Measurements from ENCODE around the gene CEP350. TPM values are rescaled to one million over a fixed set of nuclear protein-coding genes. Genes with fewer than 3 reads are reported as not detected.

CEP350 gene
- total RNA-seq, 1 experiment from 2014 or later, result 17.1 TPM

DNA sequence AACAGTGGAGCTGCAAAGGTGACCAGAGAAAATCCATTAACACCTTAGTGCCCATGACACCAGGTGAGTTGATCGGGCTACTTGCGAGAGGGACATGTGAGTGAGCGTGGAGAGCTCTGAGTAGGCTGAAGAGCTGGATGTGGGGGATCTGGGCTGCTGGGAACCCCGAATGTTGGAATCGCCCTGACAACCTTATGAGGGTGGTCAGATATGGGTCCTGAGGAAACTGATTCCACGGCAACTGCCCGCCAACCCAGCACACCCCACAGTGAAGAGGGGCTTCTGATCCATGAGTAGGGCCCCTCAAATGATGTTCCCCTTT lies 199.4 kb downstream of the CEP350 start:
- Histone ChIP-seq H3K27me3 (ENCODE audit: low read length) (no peaks in the 10 kb centered on the region), H2AFZ (ENCODE audit: low read length) (peak overlapping the region; percentile 72), H3K9me2 (replicated peaks; ENCODE audit: low read length) (no peaks in the 10 kb centered on the region), H3K27ac (ENCODE audit: low read length) (peak overlapping the region; percentile 58), H3K4me3 (ENCODE audit: low read length) (peak overlapping the region; percentile 70), H3K4me2 (ENCODE audit: low read length) (peak overlapping the region; percentile 85), H3K36me3 (ENCODE audit: low read depth, low read length) (peaks cover 8% of the 10 kb centered on the region; the same call in 1 of the 2 replicates), H3K9ac (ENCODE audit: low read length) (peak overlapping the region; percentile 82), H3F3A (ENCODE audit: low read length, unreplicated experiment) (no peaks in the 10 kb centered on the region), H3K9me3 (ENCODE audit: low read length) (no peaks in the 10 kb centered on the region), H3K79me2 (ENCODE audit: low read length) (peaks cover 48% of the 10 kb centered on the region), H3K4me1 (ENCODE audit: insufficient read depth, low read length) (peaks cover 56% of the 10 kb centered on the region), H4K20me1 (ENCODE audit: low read length) (peaks cover 33% of the 10 kb centered on the region)
- ChIA-PET CTCF (no interaction called here), POLR2A (ENCODE audit: unreplicated experiment) (interaction anchor here (0.6 to 1.0 kb wide), 12 partner anchors 24 to 884 kb away, joined by 3 to 17 read pairs (median 6); no protein-coding TSS in a partner anchor)
- intact Hi-C loops (cut with micrococcal nuclease), result no loop called here
- no peak for DNase-seq
- ATAC-seq, result no peak
- no TSS peak for BruUV-seq (replicated peaks)
- no peak for TF ChIP-seq EZH2phosphoT487 (IDR thresholded peaks at IDR 0.05; ENCODE audit: borderline replicate concordance, low read length)
- TF ChIP-seq, protein P1, sequence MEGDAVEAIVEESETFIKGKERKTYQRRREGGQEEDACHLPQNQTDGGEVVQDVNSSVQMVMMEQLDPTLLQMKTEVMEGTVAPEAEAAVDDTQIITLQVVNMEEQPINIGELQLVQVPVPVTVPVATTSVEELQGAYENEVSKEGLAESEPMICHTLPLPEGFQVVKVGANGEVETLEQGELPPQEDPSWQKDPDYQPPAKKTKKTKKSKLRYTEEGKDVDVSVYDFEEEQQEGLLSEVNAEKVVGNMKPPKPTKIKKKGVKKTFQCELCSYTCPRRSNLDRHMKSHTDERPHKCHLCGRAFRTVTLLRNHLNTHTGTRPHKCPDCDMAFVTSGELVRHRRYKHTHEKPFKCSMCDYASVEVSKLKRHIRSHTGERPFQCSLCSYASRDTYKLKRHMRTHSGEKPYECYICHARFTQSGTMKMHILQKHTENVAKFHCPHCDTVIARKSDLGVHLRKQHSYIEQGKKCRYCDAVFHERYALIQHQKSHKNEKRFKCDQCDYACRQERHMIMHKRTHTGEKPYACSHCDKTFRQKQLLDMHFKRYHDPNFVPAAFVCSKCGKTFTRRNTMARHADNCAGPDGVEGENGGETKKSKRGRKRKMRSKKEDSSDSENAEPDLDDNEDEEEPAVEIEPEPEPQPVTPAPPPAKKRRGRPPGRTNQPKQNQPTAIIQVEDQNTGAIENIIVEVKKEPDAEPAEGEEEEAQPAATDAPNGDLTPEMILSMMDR (conservative IDR thresholded peaks at IDR 0.05; ENCODE audit: low read depth, low read length), result no peak
- no peak for TF ChIP-seq EZH2 (IDR thresholded peaks at IDR 0.05; ENCODE audit: low read length, unreplicated experiment)

DNA sequence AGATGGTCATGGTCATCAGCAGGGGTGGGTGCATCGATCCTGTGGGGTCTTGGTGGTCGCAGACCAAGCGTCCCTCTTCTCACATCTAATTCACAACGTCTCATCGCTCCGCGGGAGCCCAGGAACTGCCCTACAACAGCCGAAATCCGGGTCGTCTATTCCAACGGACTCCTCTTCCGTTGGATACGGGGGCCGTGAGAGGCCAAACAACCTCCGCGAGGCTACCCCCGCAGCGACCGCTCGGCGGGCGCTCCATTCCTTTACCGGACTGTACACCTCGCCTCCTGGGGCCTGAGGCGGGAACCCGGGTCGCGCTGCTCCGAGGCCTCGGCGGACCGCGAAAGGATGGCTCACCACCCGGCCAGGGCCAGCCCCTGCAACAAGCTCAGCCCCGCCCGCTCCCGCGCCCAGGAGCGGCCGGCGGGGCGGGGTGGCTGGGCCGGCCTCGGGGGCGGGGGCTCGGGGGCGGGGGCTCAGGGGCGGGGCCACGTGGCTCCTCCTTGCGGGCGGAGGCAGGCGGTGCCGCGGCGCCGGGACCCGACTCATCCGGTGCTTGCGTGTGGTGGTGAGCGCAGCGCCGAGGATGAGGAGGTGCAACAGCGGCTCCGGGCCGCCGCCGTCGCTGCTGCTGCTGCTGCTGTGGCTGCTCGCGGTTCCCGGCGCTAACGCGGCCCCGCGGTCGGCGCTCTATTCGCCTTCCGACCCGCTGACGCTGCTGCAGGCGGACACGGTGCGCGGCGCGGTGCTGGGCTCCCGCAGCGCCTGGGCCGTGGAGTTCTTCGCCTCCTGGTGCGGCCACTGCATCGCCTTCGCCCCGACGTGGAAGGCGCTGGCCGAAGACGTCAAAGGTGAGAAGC lies 199.9 kb downstream of the CEP350 start, which contains the start of gene QSOX1:
TSS of gene QSOX1 (plus strand) at position 545 of the 857 bp plus-strand sequence. CDS start at position 584, 39 bp downstream.
- peak within 1 kb of the TSS; percentile 99 for H3K27ac ChIP-seq (ENCODE audit: low read length)
- peak within 1 kb of the TSS; percentile 72 for H2AFZ ChIP-seq (ENCODE audit: low read length)
- H3K79me2 ChIP-seq (ENCODE audit: low read length), result peaks cover 54% of the 10 kb centered on the region
- POLR2A ChIA-PET (ENCODE audit: unreplicated experiment), result interaction anchor here (0.6 to 1.0 kb wide), 14 partner anchors 25 to 884 kb away, joined by 3 to 17 read pairs (median 6); no protein-coding TSS in a partner anchor
- no peaks in the 10 kb centered on the region for H3K27me3 ChIP-seq (ENCODE audit: low read length)
- ATAC-seq (peak; percentile 54), DNase-seq (peak; percentile 77)
- TF ChIP-seq EZH2 (IDR thresholded peaks at IDR 0.05; ENCODE audit: low read length, unreplicated experiment) (no peak), EZH2phosphoT487 (IDR thresholded peaks at IDR 0.05; ENCODE audit: borderline replicate concordance, low read length) (no peak)
- TF ChIP-seq, protein P1 (conservative IDR thresholded peaks at IDR 0.05; ENCODE audit: low read depth, low read length), result no peak
- intact Hi-C loops (cut with micrococcal nuclease), result loop anchor here (5.0 kb wide), 2 partner anchors 202 to 272 kb away; partner anchors contain the start of genes CEP350 and TOR1AIP1
- H4K20me1 ChIP-seq (ENCODE audit: low read length), result peaks cover 39% of the 10 kb centered on the region
- H3F3A ChIP-seq (ENCODE audit: low read length, unreplicated experiment), result no peaks in the 10 kb centered on the region
- peaks cover 62% of the 10 kb centered on the region for H3K4me1 ChIP-seq (ENCODE audit: insufficient read depth, low read length)
- no peaks in the 10 kb centered on the region for H3K9me3 ChIP-seq (ENCODE audit: low read length)
- no peaks in the 10 kb centered on the region for H3K9me2 ChIP-seq (replicated peaks; ENCODE audit: low read length)
- CTCF ChIA-PET, result no interaction called here
- no TSS peak for BruUV-seq (replicated peaks)
- peaks cover 14% of the 10 kb centered on the region; the same call in 1 of the 2 replicates for H3K36me3 ChIP-seq (ENCODE audit: low read depth, low read length)
- peak within 1 kb of the TSS; percentile 87 for H3K4me2 ChIP-seq (ENCODE audit: low read length)
- peak within 1 kb of the TSS; percentile 99 for H3K4me3 ChIP-seq (ENCODE audit: low read length)
- H3K9ac ChIP-seq (ENCODE audit: low read length), result peak within 1 kb of the TSS; percentile 93

All from PC-3 (cell line).